Activated CD4-positive, CD25-positive, alpha-beta regulatory T cell (primary cell): ENCODE data around the gene MGAT4A.

Source experiments
- DNase-seq, 4 experiments: peaks; one replicate each; lab custom pipeline; 2025; lab: John Stamatoyannopoulos, UW

MGAT4A gene

DNA sequence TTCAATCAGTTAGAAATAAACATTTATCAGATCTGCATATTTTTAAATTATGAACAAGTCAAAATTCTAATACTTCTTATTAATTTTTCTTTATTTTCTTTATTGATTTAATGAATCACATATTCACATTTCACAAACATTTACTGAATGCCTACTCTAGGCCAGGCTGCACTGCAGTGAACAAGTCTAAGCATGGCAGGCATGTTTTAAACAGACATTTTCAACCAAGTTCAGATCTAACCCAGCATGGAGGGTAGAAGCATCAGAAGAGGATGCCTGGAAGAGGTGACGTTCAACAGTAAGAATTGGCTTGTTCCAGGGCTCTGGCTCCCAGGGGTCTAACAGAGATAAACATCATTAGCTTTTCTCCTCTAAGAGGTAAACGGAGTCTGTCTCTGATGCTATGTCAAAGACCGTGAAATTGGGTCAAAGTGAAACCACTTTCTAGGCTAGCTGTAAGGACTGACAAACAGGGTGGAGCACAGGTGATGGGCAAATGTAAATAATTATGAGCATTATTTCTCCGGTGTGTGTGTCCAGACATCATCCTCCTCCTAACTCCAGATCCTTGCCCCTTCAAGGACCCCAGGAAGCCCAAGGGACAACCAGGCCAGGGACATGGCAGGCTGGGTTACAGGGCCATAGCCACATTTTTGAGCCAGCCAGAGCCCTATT, 72.0 kb downstream of the MGAT4A start:
- no peak for DNase-seq

DNA sequence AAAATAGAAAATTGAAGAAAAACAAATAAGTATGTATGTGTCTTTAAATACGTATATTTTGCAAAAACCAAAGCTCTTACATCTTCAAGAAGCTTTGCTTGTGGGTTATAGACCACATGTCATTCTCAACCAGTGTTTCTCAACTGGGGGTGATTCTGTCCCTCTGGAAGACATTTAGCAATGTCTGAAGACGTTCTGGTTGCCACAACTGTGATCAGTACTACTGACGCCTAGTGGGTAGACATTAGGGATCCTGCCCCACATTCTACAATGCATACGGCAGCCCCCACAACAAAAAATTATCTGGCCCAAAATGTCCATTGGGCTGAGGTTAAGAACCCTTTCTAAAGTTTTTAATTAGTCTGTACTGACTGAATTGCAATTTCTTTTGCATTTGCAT, 74.1 kb downstream of the MGAT4A start:
- DNase-seq: no peak

DNA sequence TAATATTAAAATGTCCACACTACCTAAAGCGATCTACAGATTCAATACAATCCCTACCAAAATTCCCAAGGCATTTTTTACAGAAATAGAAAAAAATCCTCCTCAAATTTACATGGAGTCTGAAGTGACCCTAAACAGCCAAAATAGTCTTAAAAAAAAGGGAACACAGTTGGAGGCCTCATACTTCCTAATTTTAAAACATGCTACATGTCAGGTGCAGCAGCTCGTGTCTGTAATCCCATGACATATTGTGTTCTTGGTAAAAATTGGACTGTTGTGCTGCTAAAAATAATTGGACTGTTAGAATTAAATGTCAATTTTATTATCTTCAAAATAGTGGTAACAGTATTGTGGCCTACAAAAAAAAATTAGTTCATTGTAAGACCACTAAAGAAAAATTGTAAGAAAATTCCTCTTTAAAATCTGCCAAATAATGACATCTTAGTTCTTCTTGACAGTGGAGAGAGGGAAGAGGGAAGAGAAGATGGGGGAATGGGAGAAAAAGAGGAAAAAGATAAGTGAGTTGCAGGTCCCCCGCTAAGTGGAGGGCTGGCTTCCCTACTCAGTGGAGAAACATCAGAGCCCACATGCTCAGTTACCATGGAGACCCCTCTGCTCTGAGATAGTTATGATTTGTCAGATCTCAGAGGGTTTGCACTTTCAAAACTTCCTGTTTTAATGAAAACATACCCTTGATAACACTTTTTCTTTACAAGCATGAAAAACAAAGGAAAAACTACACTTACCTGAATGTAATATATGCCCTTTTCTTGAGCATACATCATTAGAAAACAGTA, 76.0 kb downstream of the MGAT4A start:
- no peak for DNase-seq

DNA sequence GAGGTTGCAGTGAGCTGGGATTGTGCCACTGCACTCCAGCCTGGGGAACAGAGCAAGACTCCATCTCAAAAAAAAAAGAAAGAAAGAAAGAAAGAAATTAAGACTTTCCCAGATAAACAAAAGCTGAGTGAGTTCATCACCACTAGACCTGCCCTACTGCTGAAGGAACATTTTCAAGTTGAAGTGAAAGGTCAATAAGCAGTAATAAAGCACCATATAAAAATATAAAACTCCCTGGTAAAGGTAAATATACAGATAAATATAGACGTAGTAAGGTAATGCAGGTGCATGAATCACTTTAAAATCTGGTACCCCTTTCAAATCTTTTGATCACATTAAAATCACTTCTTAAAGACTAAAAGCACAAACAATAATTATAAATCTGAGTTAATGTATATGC, 79.9 kb downstream of the MGAT4A start:
- no peak for DNase-seq

DNA sequence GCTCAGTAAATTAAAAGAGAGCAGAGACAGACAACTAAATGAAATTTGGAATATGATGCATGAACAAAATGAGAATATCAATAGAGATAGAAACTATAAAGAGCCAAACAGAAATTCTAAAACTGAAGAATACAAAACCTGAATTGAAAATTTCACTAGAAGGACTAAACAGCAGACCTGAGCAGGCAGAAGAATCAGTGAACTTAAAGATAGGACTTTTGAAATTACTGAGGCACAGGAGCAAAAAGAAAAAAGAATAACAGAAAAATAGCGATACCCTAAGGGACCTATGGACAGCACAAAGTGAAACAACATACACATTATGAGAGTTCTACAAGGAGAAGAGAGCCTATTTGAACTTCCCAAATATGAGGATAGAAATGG, 80.9 kb downstream of the MGAT4A start:
- DNase-seq: no peak

DNA sequence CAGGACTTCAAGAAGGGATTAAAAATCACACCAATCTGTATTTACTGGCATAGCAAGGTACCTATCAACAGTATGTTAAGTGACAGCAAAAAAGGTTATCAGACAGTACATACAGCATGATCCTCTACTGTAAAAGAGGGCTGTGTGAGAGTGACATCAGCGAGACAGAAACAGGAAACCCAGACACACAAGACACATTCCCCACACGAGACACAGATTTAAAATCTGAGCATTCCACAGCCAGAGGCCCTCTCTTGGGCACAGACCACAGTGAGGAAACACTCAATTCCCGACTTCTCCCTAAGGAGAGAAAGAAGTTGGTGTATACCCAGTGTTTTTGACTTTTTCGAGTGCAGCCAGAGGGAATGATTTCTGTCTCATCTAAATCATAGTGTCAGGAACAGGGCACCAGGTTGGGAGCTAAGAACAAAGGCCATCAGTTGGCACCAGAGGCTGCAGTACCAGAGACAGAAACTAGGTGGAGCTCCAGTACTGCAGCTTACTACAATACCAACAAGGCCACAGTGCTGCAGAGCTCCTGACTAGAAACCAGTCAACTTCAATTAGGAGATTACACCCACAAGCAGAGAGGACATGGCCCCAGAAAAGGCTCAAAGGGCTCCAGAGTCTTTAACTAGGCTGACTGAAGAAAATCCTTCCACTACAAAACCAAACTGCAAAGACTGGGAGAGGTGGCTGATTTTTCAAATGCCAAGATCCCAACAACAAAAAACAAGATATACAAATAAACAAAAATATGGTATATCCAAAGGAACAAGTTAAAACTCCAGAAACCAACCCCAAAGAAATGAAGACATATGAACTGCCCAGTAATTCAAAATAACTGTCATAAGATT, 81.6 kb downstream of the MGAT4A start:
- DNase-seq: peak; percentile 49 to 75 (median 60)

DNA sequence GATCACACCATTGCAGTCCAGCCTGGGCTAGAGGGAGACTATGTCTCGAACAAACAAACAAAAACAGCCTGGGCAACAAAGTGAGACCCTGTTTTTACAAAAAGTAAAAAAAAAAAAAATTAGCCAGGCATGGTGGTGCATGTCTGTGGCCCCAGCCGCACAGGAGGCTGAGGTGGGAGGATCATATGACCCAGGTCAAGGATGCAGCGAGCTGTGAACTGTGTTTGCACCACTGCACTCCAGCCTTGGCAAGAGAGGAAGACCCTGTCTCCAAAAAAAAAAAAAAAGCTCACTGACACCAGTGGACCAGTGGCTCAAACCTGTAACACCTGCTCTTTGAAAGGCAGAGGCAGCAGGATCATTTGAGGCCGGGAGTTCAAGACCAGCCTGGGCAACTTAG, 82.5 kb downstream of the MGAT4A start:
- DNase-seq: no peak

DNA sequence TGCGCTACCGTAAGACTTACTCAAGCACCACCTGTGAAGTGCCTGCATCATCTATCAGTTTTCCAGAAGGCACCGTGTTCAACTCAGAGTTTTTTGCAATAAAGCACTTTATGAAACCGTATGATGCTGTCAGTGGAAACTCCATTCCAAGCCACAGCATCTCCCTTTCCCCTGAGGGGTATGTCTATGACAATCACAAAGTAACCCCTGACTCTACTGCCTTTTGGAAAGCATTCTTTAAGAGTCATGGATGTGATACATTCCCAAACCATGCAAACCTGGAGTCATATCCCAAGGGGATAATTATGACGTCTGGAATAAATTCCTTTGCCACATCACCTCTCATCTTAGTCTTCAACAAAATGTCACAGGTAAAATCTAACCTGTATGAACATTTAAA, 83.3 kb downstream of the MGAT4A start:
- no peak for DNase-seq

DNA sequence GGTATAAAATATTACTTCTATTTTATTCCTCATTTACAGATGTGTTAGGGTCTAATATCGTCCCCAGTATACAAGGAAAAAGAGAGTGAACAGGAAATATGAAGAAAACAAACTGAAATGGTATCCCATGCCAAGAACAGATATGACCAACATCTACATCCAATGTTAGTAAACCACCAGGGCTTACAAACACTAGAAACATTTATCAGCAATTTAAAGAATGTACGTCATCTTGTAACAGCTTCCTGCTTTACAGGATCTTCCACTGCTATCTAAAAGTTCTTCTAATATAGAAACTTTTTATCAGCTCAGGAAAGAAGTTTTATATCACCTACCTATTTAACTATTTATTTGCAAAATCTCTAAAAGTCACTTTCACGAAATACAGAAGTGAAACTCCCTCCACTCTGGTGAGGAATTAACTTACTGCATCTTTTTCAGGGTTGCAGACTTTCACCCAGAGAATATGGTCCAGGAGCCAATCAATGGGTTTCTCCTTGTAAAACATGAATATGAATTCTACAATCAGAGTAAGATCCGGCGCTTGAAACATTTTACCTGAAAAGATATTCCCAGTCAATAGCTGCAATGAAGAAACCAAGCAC, 87.3 kb downstream of the MGAT4A start:
- DNase-seq: no peak

DNA sequence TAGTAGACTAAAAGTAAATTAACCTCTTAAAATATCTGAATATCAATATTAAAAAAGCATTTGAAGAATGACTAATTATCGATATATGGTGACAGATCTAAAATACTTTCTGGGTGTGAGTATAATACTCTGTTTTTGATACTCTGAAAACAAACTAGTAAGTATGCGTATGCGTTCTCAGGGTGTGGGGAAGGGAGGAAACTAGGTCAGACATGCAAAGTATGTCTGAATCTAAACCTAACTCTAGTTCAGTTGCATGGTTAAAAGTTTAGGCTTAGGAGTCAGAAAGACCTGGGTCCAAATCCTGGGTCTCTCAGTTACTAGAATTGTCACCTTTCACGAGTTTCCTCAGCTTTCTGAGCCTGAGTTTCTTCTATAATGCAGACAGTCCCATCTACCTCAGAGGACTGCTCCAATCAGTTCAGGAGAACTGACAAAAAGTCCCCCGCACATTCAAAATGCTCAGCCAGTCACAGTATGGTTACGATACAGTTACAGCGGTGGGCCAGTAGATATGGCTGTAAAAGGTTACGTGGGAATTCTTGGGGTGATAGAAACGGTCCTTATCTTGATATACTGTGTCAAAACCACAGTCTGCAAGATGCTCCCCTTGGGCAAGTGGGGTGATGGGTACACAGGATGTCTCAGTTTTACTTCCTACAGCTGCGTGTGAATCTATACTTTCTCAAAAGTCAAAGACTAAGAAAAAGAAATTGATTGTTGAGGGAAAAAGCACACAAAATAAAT, 93.4 kb downstream of the MGAT4A start:
- no peak for DNase-seq

DNA sequence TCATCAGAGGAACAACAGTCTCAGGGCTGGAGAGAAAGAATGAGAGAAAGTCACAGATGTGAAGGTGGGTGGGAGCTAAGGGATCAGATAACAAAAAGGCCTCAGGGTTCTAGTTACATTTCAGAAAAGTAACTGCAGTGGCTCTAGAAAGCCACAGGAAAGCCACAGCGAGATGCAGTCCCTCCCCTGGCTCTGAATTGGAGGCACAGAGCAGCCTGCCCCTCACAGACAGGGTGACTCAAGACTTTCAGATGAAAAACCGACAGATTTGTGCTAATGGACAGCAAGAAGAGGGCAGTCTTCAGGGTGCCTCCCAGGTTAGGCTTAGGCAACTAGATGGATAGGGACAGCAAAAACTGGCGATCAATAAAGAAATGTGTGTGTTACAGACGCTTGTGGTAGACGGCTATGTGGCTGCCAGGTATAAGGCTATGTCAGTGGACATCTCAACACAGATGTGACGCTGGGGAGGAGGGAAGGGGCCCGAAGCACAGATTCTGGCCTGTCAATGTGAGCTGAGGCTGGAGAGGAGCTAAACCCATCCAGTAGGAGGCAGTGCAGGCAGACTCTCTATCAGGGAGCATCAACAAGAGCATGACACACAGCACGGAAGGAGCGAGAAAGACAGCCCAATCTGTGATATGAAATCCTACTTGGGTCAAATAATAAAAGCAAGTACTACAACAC, 96.4 kb downstream of the MGAT4A start:
- no peak for DNase-seq

DNA sequence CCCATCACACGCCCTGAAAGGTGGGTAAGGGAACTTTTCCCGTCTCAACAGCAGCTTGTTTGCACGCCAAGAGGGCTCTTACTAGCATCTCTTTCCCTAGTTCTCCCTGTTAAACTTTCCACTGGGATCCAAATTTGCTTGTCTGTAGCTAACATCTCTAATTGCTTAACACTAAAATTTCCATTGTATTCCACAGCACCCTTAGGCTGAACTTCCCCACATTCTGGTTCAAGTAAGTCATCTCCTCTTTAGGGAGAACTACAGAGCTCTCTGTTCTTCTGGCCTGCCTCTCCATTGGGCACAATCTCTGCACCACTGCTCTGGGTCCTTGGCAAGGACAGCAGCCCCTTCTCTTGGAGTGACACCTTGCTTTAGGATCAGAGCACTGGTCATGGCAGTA, 98.6 kb downstream of the MGAT4A start:
- no peak for DNase-seq

DNA sequence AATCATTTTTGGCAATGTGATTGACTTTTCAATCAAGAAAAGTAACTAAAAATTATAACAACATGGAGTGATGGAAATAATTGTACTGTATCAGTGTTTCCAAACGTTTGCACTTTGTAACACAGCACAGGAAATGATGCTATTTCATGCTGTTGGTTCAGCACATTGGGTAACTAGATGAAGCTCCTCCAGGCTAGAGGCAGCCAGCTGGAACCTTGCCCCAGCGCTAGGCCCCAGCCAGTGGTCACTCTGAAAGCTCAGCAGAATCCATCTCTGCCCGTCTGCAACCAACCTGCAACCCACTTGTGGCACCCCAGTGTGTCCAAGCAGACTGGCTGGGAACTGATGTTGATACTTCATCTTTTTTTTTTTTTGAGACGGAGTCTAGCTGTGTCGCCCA, 107.3 kb downstream of the MGAT4A start:
- DNase-seq: no peak

DNA sequence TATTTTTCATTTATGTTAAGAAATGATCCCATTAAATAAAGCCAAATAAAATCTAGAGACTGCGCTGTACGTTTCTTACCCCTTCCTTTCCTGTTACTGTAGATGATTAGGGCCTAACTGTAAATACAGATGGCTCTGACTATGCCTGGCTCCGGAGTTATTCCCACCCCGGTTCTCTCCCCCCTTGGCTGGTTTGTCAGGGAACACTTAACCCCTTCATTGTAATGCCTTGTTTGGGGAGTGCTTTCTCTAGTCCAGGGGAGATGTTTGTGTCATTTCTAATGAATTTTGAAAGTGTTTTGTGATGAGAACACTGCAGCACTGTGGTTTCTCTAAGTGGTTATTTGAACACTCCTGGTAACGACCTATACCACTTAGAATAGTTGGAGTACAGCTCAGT, 113.8 kb downstream of the MGAT4A start:
- DNase-seq: no peak

DNA sequence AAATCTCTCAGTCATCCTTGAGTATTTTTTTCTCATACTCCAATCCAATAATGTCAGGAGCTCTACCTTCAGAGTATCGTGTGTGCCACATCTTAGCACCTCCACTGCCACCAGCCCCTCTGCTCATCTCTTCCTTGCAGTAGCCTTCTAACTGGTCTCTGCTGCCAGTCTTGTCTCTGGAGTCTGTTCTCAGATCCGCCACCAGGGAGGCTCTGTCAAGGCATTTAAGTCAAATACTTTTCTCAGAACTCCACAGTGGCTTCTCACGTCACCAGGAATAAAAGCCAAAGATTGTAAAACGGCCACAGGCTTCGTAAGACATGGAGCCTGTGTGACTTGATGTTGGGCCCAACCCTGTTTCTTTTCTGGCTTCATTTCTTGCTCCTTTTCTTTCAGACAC, 115.5 kb downstream of the MGAT4A start:
- no peak for DNase-seq

DNA sequence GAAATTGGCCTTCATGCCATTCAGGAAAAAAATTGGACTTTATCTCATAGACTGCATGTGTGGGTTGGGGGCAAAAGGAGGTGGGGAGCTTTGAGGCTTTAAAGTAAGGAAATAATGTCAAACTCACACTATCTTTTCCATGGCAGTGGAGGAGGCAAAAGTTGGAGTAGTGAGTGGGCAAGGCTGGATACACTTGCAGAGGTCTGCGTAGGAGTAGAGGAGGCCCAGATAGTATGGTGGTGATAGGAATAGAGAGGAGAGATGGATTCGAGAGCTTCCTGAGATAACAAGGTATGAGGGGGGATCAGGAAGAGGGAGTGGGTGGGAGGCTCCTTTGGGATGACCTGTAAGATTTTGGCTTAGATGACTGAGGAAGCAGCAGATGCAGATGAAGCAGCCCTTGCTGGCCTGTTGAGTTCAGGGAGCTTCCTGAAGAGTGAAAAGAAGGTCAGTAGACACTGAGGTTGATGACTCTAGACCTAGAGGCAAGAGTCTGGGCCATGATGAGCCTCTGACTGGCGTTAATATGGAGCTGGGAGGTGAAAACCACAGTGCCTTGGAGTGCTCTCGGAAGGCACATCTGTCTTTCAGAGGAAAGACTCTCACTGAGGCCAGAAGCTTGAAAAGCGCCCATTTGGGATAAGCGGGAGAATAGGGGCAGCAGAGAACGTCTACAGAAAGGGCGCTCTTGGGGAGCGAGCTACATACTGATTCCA, 116.8 kb downstream of the MGAT4A start:
- no peak for DNase-seq

DNA sequence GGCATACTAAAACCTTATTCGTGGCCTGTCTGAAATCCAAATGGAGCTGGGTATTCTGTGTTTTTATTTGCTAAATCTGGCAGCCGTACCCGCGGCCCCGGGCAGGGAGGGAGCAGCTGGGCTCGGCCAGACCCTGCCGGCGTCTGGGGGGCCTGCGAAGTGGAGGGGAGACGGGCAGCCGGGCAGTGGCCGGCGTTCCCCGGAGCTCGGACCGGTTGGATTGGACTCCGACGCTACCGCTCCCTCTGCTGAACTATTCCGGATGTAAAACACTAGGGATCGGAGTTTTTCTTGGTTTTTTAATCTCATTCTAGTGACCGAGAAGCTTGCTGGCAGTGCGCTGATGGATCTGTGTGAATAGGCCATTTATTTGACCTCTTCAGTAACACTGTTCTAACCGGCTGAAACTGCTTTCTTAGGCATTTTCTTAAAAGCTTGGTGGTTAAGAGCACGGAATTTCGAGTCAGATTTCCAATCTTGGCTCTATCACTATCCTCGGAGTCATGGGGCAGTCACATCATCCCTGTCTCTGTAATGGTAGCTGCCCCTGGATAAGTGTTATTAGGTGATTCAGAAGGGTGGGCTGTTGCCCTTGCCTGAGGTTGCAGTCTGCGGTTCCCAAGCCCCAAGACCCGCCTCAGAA, 121.8 kb downstream of the MGAT4A start:
- no peak for DNase-seq

DNA sequence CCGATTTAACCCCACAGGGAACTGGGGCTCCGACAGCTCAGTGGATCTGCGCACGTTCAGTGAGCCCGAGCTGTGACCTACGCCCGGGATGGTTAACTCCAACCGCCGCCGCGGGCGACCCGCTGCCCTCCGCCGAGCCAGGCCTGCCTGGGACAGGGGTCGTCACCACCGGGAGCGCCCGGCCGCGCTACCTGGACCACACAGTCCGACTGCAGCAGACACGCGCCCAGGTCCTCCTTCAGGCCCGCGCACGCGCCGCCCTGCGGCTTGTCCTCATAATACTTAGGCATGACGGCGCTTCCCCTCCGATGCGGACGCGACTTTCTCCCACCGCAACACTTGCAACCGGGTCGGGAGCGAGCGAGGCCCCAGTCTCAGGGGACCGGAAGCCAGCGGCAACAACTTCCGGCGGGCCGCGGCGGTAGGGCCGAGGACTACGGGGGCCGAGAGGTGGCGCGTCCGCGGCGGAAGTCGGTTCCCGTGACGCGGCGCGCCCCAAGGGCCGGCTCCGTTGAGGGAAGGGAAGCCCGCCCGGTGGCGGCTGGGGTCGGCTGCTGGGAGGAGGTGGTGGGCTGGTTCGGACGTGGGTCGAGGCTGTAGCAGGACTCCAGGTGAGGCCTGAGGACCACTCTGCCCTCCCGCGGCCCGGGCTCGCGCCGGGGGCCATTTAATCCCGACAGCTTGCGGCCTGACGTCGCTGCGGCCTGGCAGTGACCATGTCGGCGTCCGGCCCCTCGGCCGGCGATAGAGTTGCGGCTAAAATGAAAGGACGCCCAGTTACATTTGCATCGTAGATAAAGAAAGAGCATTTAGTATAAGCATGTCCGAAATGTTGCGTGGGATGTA, 122.6 kb downstream of the MGAT4A start, which contains the start of the genes COA5 and UNC50:
Gene COA5 (minus strand): TSS at position 397 of the 846 bp plus-strand sequence. CDS start 107 bp downstream, at position 290.
Gene UNC50 (plus strand): TSS at position 474 of the 846 bp plus-strand sequence. CDS start 1,171 bp downstream, outside the sequence.
- peak; percentile 76 to 90 (median 86) for DNase-seq

DNA sequence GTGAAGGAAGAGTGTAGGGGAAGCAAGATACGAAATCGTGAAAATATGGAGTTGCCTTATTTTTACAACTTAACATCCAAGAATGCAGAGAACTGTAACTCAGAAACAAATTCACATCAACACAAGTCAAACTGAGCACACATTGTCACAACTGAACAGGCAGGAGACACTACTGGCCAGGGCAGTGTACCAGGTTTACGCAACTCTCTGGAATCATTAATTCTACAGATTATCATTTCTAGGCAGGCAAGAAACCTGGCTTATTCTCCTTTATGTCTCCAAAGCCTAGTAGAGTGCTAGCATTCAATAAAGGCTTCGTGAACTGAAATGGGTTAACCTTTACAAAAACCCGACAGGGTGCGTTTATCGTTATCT, 123.2 kb downstream of the MGAT4A start:
- DNase-seq: no peak
